Measurements from ENCODE around the gene TXN2.

Gene TXN2

DNA sequence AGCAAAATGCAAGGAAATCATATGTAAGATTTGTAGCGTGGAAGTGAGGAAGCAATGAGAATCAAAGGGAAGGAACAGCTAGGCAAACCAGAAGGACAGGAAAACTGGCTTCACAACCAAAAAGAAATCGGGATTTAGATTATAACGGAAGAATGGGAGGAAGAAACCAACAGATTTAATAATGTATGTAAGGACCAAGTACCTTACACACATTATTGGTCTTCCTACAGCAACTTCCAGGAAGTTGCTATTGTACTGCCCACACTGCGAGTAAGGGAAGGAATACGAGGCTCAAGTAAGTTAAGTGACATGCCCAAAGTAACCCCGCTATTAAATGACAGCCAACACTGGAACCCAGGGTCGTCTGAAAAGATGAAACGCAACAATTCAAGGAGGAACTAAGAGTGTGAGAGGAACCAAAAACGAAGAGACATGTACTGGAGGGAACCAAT, 473 bp downstream of the TXN2 start:
- no peak for FAIRE-seq

DNA sequence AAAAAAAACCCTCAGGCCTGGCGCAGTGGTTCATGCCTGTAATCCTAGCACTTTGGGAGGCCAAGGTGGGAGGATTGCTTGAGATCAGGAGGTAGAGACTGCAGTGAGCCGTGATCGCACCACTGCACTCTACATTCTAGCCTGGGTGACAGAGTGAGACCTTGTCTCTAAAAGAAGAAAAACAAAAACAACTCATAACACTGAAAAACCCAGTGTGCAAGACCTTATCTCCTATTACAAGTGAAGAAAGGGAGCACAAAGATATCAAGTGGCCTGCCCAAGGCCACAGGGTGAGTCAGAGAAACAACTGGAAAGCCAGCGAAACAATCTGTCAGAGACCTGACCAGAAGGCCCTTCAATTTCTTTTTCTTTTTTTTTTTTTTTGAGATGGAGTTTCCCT, 2.5 kb downstream of the TXN2 start:
- FAIRE-seq: no peak

DNA sequence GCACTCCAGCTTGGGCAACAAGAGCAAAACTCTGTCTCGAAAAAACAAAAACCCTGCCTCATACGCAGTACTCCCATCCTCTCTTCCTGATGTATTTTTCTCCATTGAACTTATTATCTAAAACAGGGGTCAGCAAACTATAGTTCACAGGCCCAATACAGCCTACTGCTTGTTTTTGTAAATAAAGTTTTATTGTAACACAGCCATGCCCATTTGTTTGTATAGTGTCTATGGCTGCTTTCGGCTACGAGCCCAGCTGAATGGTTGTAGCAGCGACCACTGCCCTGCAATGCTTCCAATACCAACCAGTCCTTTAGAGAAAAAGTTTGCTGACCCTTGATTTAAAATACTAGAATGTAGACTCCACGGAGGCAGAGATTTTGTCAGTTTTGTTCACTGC, 6.1 kb downstream of the TXN2 start:
- FAIRE-seq: no peak

DNA sequence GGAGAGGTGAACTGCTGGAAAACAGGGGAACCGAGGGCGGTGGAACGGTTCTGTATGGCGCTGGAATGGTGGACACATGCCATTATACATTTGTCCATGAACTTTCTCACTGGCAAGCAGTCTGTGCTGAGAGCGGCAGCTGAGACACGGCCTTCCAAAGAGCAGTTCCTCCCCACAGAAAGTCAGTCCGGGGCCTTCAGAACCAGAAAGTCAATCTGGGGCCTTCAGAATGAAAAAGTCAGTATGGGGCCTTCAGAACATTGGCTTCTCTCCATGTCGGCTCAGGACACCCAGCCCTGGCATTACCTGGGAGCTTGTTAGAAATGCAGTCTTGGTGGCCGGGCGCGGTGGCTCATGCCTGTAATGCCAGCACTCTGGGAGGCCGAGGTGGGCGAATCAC, 8.8 kb downstream of the TXN2 start:
- FAIRE-seq: no peak

DNA sequence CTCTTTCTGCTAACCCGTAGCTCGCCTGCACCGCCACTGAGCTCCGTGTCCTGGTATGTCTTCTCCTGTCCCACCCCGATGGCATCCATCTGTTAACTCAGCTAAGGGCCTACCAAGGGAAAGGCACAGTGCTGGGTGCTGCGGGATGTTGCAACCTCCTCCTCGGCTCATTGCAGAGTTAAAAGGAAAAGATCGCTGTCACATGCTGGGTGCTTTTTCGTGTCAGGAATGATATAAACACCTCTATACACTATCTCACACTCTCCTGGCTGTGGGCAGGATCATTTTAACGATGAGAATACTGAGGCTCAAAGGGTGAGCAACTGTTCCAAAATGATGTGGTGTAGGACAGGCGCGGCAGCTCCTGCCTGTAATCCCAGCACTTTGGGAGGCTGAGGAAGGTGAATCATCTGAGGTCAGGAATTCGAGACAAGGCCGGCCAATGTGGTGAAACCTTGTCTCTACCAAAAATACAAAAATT, 10.1 kb downstream of the TXN2 start:
- no peak for FAIRE-seq

DNA sequence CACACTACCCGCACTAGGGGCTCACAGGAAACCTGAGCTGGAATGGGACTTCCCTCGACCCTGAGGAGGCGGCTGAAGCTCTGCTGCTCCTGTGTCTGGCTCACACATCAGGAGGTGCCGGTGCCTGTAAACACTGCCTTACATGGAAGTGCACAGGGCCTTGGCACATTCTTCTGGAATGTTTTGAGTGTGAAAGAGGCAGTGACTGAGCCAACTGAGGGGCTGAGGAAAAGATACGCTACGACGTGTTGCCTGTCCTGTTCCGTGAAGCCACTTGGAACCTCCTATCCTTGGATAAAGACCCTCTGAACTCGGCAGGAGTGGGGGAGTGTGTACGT, 10.5 kb downstream of the TXN2 start:
- FAIRE-seq: no peak

DNA sequence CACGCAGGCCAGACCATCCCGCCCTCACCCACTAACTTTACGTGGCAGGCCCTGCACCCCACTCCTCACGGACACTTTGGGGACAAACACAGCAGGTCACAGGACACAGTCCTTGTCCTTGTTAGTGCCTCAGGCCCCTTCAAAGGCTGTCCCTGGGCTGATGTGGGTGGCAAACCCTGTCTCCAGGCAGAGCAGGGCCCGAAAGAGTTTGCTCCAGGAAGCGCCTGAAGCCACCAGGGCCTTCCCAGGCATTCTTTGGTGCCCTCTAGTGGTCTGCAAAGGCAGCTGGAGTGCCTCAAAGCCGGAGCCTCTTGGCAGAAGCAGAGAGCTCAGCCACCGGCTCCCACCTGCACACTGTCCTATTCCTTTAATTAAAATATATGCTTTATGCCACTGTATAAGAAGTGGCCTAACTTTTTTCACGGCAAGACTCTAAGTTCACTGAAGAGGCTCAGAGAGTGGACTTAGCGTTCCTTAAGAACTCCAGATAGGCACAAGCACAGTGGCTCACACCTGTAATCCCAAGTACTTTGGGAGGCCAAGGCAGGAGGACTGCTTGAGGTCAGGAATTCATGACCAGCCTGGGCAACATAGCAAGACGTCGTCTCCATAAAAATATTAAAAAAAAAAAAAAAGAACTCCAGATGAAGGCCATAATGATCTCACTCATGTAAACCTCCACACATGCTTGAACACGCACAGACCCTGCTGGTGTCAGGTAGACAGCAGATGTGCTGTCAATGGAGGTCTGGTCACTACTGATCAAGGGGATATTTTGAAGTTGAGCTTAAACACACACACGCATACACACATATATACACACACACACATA, 11.1 kb downstream of the TXN2 start:
- no peak for FAIRE-seq

DNA sequence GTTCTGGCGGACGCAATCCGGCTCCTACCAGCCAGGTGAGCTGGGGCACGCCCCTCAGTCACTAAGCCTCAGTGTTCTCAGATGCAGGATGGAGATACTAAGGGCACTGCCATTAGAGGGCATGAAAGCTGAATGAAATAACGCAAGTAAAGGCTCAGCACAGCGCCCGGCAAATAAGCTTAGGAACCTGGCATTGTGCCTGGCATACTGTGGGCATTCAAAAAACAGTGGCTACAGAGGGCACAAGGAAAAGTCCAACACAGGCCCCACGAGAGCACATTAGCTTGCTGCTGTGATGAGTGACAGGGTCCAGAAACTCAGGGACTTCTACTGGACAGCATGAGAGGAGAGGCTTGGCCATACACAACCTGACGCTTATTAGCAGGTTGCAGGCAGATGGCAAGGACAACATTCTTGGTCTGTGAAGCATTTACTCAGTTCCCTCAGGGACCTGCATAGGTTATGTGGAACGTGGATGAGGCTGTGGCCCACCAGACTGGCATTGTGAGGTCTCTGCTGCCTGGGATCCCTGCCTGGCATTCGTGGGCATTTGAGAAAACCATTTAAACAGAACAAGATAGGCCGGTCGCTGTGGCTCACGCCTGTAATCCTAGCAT, 12.2 kb downstream of the TXN2 start:
- no peak for FAIRE-seq

DNA sequence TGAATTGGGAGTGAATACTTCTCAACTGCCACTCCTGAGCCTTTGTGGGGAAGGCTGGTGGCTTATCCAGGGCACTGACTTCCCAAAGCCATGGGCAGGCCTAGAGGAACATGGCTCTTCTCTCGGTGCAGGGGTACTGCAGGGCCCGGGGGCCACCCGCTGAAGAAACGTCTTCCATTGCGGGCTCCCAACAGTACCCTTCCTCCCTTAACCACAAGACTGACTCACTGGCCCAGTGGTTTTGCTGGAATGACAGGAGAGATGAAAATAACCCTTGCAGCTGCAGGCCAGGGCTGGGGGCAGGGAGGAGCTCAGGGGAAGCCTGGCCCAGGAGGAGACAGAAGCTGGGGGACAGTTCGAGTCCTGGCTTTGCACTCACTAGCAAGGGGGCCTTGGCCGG, 13.5 kb downstream of the TXN2 start:
- no peak for FAIRE-seq

DNA sequence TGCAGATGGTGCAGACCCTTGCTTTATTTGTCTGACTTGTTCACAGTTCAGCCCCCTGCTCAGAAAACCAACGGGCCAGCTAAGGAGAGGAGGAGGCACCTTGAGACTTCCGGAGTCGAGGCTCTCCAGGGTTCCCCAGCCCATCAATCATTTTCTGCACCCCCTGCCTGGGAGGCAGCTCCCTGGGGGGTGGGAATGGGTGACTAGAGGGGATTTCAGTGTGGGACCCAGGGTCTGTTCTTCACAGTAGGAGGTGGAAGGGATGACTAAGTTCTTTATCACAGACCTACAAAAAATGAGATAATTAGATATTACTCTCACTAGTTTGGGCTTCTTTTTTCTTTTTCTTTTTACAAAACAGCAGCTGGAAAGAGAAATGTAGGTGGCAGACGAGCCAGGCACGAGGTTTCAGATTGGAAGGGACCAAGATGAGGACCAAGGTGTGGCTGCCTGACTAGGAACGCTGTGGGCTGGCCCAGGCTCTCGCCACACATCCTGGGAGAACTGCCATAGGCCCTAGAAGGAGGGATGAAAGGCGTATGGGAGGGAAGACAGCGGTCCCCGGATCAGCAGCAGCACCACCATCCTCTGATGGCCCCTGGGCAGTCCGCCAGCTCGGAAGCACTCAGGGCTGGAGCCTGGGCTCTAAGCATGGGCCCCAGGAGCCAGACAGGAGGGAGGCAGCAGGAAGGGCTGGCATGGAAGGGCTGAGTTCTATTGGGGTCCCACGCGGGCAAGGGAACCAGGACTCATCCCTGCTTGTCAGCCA, 14.2 kb downstream of the TXN2 start:
- FAIRE-seq: no peak

DNA sequence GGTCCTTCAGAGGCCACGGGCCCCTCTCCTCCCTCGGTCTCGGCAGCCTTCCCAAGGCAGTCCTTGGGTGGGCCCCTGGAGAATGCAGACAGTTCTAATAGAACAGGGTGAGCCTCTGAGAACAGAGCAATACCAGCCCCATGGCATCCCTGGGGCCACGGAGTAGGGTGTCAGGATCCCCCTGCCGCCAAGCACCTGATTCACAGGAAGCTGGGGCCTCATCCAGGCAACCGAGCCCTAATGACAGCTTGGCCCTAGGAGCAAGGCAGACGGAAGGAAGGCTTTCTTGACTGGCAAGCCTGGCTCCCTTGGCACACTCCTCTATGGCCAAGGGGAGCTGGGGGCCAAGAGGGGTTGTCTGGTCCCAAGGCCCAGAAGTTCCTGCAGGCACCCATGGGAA, 15.2 kb downstream of the TXN2 start:
- no peak for FAIRE-seq

DNA sequence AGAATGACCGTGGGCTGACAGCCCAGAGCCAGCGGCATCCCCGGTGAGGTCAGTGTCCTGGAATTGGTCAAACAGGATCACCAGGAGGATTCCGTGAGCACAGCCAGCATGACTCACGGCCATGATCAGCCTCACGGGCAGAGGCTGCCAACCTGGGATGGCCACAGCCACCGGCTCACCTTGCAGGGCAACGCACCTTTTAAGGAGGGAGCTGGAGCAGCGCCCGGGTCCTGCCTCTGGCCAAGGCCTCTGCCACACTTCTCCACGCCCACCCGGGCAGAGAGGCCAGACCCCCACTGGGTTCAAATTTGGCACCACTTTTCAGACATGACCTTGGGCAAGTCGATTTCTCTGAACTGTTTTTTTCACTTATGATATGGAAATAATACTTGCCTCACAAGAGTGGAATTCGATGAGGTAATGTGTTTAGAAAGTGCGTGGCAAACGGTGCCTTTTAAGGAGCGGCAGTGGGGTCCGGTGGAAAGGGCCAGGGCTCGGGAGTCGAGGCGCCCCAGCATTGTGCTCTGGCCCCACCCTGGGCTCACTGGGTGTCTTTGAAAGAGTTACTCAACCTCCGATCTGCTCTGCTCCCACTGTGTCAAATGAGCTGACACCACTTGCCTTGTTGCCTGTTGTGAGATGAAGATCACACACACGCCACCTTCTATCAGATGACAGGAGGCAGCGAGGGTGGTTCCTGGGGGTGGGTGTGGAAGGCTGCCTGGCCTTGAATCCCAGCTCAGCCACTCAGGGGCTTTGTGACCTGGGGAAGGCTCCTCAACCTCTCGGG, 16.0 kb downstream of the TXN2 start:
- no peak for FAIRE-seq

DNA sequence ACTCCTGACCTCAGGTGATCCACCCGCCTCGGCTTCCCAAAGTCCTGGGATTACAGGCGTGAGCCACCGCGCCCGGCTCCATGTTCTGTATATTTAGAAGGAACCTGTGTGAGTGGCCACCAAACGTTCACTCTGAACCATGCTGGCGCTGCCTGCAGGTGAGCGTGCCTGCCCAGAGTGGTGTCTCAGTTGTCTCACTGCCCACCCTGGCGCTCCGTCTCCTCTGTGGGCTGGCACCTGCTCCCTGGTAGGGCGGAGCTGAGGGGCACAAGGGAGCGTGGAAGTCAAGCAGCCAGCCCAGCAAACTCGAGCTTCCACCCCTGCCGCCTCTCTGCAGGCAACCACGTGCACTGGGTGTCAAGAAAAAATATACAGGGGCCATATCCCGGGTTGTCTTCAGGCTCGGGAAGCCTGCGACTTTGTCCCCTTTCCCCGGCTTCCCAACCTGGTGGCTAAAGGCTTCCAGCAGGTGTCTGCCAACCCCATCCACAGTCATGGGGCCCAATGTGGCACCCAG, 16.7 kb downstream of the TXN2 start:
- FAIRE-seq: no peak

DNA sequence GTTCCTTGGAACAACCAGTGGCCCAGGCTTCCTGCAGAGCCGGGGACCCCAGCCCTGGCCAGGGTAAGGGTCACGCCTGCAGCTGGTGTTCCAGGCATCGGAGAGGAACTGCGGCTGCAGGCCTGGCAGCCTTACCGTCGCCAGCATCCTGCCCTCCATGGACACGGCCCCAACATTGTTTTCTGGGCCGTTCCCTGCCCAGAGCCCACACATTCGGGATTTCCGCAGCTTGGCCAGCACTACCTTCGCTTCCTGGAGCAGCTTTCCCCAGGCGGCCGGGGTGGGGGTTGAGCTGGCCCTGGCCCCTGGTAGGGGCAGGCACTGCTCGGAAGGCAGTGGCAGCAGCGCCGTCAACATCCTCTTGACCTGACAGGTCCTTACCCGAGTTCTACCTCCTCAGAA, 17.7 kb downstream of the TXN2 start:
- no peak for FAIRE-seq

DNA sequence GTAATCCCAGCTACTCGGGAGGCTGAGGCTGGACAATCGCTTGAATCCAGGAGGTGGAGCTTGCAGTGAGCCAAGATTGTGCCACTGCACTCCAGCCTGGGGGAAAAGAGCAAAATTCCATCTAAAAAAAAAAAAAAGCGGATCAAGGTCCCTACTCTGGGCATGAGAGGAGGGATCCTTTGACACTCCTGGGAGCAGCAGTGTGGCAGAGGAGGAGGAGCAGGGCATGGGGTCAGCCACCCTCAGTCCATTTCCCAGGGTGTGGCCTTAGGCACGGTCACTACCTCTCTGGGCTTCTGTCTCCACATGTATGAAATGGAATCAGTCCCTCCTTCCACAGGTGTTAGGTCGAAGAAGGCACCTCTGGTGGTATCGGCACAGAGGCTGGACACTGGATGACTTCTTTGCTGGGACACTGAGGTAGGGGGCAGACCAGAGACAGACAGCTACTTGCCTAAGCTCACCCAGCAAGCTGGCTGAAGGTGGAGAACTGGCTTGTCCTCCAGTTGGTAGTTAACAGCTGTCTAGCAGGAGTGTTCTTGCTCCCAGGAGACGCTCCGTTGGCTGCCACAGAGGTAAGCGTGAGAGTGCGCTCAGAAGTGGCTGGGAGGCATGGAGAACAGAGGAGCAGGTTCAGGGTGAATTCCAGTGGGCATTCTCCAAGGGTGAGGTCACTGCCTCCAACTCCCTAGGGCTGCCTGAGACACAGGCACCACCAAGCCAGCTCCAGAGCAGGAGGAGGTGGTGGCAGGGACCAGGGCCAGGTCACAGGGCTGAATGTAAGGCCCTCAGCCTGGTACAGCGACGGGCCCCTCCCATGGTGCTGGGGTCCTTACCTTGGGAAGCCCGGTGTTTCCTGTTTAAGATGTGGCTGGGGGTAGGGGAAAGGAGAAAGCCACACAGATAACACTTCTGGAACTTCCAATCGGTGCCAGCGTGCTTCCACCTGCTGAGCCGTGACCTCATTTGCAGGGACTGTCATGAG, 19.5 kb downstream of the TXN2 start:
- no peak for FAIRE-seq

DNA sequence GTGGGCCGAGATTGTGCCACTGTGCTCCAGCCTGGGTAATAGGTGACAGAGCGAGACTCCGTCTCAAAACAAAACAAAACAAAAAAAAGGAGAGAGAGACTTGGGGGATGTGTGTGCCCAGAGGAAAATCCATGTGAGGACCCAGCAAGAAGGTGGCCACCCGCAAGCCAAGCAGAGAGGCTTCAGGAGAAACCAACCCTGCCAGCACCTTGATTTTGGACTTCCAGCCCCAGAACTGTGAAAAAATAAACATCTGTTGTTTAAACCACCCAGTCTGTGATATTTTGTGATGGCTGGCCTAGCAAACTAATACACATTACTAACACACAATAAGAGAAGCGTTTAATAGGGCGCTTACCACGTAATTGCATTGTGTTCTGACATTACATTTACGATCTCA, 21.2 kb downstream of the TXN2 start:
- no peak for FAIRE-seq

DNA sequence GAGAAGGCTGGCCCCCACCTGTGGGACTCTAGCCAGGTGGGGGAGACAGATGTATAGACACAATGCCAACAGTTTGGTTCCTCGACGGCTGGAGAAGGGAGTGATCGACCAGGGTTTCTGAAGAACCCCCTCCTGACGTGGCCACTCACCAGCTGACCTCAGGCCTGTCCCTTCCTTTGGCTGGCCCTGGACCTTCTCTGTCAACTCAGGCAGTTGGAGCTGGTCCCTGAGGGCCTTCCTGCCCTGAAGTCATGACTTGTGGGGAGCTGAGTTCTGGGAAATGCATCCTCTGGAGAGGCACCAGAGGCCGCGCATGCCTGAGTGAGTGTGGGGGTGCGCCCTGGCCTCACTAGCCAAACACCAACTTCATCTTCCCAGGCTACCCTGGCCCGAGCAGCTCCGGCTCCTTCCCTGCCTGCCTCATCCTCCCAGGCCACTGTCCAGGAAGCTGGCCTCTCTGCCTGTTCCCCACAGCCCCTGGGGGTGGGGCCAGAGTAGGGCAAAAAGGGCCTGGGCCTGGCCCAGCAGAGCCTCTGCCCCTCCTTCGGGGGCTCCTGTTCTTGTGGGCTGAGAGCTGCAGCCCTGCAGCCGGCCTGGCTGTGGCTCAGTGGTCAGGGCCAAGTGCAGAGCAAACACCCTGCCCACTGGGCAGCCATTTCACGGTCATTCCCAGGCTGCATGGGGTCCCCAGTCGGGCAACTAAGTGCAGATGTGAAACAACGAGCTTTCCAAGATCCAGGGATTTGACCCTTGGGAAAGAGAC, 23.6 kb downstream of the TXN2 start:
- no peak for FAIRE-seq

DNA sequence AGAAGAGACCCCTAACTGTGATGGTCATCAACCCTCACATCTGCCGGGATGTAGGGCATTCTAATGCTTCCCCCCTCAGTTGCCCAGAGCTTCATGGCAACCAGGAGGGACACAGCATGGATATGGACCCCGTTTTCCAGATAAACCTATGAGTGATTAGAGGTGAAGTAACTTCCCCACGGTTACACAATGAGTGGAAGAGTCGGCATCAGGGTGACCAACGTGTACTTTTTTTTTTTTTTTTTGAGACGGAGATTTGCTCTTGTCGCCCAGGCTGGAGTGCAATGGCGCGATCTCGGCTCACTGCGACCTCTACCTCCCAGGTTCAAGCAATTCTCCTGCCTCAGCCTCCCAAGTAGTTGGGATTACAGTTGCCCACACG, 25.0 kb downstream of the TXN2 start:
- no peak for FAIRE-seq

DNA sequence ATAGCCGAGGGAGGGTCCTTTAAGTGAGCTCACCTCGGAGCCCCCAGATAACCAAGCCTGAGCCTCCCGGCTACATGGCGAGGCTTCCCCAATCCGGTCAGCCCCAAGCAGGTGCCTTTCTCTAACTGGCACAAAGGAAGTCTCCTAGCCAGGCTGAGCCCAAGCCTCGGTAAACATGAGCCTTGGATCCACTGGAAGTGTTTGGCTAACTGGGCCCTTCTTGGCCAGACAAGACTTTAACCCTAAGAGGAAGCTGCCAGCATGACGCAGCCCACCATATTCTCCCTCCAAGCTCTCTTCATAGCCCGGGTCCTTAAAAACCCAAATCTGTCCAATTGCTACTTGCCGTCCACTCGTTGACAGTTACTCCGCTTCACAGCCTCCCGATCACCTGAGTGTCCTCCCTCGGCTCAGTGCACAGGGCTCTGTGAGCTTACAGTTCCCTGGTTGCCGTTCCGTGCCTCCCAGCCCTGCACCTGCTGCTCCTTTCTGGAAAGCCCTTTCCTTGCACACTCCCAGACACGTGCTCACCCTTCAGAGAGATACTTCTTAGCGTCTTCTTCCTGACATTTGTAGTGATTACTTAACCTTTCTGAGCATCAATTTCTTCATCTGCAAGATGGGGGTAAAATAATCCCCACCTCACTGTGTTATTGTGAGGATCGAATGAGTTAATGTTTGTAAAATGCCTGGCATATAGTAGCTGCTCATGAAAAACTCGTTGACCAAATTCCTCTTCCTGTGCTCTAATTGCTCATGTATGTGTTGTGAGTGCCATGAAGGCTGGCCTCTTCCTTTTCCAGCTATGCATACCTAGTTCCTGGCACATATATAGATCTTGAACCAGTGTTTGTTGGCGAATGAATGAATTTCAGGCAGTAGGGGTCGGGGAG, 25.6 kb downstream of the TXN2 start:
- FAIRE-seq: no peak

Measured in A204.1 (cell line).